WI38 (cell line): ENCODE data around the gene LOXL4.
"Not testable (repeated sequence)": the region's sequence is repeated elsewhere in the genome, so short reads cannot be mapped to it uniquely, and the experiment has no call there.

Experiments
- H3K4me3 ChIP-seq: 2 replicates; pipeline ENCODE4 v1.5.1; 2011; ENCODE audit warnings: low read depth, mild to moderate bottlenecking, control low read depth, low read length
- TF ChIP-seq, protein P1 (sequence below): IDR thresholded peaks from 2 replicates; pipeline ENCODE4 v1.5.1; 2012; ENCODE audit warnings: low read depth, mild to moderate bottlenecking, control low read depth, low read length

LOXL4 gene

GRCh38 chr10:98244141-98244540, 23.9 kb downstream of the LOXL4 start:
- TF ChIP-seq, protein P1, sequence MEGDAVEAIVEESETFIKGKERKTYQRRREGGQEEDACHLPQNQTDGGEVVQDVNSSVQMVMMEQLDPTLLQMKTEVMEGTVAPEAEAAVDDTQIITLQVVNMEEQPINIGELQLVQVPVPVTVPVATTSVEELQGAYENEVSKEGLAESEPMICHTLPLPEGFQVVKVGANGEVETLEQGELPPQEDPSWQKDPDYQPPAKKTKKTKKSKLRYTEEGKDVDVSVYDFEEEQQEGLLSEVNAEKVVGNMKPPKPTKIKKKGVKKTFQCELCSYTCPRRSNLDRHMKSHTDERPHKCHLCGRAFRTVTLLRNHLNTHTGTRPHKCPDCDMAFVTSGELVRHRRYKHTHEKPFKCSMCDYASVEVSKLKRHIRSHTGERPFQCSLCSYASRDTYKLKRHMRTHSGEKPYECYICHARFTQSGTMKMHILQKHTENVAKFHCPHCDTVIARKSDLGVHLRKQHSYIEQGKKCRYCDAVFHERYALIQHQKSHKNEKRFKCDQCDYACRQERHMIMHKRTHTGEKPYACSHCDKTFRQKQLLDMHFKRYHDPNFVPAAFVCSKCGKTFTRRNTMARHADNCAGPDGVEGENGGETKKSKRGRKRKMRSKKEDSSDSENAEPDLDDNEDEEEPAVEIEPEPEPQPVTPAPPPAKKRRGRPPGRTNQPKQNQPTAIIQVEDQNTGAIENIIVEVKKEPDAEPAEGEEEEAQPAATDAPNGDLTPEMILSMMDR = no peak
- no peak overlapping the region for H3K4me3 ChIP-seq

DNA sequence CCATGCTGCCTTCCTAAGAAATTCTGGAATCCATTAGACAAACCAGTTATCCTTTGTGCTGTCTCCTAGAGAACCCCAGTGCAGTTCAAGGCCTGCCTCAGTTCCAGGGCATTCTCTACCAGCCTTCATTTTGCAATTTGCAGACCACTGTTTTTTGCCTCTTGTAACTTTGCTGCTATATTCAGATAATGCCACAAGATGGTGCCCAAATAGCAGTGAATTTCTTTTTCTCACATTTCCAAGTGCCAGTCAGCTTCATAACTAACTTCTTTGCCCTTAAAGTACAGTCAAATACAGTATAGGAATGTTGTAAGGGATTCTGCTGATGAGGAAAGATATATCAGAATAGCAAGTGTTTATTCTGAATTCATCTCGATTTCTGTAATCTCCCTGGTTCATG, 25.2 kb downstream of the LOXL4 start:
- no peak overlapping the region for H3K4me3 ChIP-seq
- TF ChIP-seq, protein P1 = peak; percentile 31; the same call in 1 of the 2 replicates

- TF ChIP-seq, protein P1 = no peak
- no peak overlapping the region for H3K4me3 ChIP-seq
Observed at GRCh38 chr10:98240524-98240923, 27.5 kb downstream of the LOXL4 start.

GRCh38 chr10:98238391-98238790, 29.6 kb downstream of the LOXL4 start:
- TF ChIP-seq, protein P1 = no peak
- H3K4me3 ChIP-seq = no peak overlapping the region

GRCh38 chr10:98236862-98237261, 31.1 kb downstream of the LOXL4 start:
- no peak overlapping the region for H3K4me3 ChIP-seq
- TF ChIP-seq, protein P1 = no peak

DNA sequence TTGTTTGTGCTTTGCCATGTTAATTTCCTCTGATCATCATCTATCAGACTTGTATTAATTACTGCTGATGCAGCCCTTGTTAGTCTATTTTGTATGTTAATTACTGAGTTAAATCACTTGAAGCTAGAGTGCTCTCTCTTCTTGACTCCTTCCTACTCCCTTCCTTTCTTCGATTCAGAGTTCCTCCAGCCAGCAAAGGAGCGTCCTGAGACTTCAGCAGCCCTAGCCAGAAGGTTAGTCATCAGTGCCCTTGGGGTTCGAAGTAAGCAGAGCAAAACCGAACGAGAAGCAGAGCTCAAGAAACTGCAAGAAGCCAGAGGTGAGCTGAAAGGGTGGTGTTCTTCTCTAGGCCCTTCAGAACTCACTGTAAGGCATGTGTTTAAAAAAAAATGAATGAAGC, 32.1 kb downstream of the LOXL4 start:
- H3K4me3 ChIP-seq = no peak overlapping the region
- TF ChIP-seq, protein P1 = no peak

GRCh38 chr10:98231417-98231816, 36.6 kb downstream of the LOXL4 start:
- no peak overlapping the region for H3K4me3 ChIP-seq
- TF ChIP-seq, protein P1 = no peak

DNA sequence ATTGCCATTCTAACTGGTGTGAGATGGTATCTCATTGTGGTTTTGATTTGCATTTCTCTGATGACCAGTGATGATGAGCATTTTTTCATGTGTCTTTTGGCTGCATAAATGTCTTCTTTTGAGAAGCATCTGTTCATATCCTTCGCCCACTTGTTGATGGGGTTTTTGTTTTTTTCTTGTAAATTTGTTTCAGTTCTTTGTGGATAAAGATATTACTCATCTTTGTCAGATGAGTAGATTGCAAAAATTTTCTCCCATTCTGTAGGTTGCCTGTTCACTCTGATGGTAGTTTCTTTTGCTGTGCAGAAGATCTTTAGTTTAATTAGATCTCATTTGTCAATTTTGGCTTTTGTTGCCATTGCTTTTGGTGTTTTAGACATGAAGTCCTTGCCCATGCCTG, 39.7 kb downstream of the LOXL4 start:
- H3K4me3 ChIP-seq = not testable (repeated sequence)

- not testable (repeated sequence) for H3K4me3 ChIP-seq
Observed at GRCh38 chr10:98227713-98228112, 40.3 kb downstream of the LOXL4 start.
